ENCODE measurements around the gene MED25. TPM values are rescaled to one million over a fixed set of nuclear protein-coding genes. Genes with fewer than 3 reads are reported as not detected.

MED25 gene
- total RNA-seq, 4 donors from 2014 or later, result 16.9 to 27.7 (median 23.9) TPM

DNA sequence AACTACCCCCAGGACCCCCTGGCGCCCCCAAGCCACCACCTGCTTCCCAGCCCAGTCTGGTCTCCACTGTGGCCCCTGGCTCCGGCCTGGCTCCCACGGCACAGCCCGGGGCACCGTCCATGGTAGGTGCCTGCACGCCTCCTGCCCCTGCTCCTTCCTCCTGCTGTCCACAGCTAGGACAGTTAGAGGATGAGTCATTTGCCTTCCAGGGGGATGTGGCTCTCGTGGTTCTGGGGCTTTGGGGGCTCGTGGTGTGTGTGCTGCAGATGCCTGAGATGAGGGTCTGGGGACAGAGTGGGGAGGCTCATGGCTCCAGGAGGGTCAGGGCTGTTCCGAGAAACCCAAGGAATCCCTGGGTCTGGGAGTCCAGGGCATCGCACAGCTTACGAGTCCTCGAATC, 12.7 kb downstream of the MED25 start:
- intact Hi-C loops (cut with DNase I), result no loop called here
- no peak for DNase-seq
- Histone ChIP-seq H3K27me3 (no peaks in the 10 kb centered on the region), H3K27ac (no peak overlapping the region), H3K4me3 (no peak overlapping the region), H3K9me3 (no peaks in the 10 kb centered on the region), H3K36me3 (peaks cover 29 to 97% (median 59%) of the 10 kb centered on the region in 3 donors), H3K4me1 (no peaks in the 10 kb centered on the region)
- TF ChIP-seq POLR2A (IDR thresholded peaks at IDR 0.05), result no peak
- TF ChIP-seq, protein P1, sequence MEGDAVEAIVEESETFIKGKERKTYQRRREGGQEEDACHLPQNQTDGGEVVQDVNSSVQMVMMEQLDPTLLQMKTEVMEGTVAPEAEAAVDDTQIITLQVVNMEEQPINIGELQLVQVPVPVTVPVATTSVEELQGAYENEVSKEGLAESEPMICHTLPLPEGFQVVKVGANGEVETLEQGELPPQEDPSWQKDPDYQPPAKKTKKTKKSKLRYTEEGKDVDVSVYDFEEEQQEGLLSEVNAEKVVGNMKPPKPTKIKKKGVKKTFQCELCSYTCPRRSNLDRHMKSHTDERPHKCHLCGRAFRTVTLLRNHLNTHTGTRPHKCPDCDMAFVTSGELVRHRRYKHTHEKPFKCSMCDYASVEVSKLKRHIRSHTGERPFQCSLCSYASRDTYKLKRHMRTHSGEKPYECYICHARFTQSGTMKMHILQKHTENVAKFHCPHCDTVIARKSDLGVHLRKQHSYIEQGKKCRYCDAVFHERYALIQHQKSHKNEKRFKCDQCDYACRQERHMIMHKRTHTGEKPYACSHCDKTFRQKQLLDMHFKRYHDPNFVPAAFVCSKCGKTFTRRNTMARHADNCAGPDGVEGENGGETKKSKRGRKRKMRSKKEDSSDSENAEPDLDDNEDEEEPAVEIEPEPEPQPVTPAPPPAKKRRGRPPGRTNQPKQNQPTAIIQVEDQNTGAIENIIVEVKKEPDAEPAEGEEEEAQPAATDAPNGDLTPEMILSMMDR (IDR thresholded peaks at IDR 0.05), result no peak
- WGBS, 2 donors, result 93% methylated on average over 3 to 5 of the region's 12 CpGs

DNA sequence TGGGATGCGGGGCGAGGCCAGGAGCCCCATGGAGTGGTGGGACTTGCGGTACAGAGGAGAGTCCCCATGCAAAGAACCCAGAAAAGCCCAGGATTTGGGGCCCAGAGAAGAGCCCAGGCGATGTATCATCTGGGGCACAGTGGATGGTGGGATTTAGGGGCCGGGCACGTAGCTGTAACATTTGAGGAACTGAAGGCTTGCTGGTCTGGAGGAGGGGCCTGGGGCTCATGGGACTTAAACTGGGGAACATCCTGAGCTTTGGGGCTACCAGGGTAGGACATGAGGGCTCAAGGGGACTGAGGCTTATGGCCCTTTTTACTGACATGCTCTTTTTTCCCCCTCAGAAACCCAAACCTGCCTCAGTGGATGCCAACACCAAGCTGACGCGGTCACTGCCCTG, 13.5 kb downstream of the MED25 start:
- intact Hi-C loops (cut with DNase I), result no loop called here
- Histone ChIP-seq H3K4me3 (no peak overlapping the region), H3K27ac (peak overlapping the region in 1 of 4 donors; percentile 39), H3K27me3 (no peaks in the 10 kb centered on the region), H3K4me1 (no peaks in the 10 kb centered on the region), H3K36me3 (peaks cover 36 to 97% (median 66%) of the 10 kb centered on the region in 3 donors), H3K9me3 (no peaks in the 10 kb centered on the region)
- 87 to 88% methylated on average over 5 of the region's 8 CpGs for WGBS, 2 donors
- no peak for DNase-seq
- TF ChIP-seq, protein P1 (IDR thresholded peaks at IDR 0.05), result no peak
- TF ChIP-seq POLR2A (IDR thresholded peaks at IDR 0.05), result no peak

DNA sequence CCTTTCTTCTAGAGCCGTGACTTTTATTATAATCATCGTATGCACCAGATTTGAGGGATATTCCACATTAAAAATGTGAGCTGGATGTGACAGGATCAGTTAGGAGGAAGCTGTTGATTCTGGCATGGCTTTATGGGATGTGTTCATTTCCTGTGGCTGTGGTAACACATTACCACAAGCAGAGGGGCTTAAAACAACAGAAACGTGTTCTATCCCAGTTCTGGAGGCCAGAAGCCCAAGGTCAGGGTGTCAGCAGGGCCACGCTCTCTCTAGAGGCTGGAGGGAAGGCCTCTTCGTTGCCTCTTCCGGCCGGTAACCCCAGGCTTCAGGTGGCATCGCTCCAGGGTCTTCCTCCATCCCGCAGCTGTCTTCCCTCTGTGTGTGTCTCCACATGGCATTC, 14.5 kb downstream of the MED25 start:
- intact Hi-C loops (cut with DNase I), result no loop called here
- no peak for DNase-seq
- Histone ChIP-seq H3K27me3 (no peaks in the 10 kb centered on the region), H3K9me3 (no peaks in the 10 kb centered on the region), H3K27ac (peak overlapping the region in 1 of 4 donors; percentile 39), H3K4me1 (no peaks in the 10 kb centered on the region), H3K4me3 (no peak overlapping the region), H3K36me3 (peaks cover 36 to 97% (median 69%) of the 10 kb centered on the region in 3 donors)
- WGBS, 2 donors, result 57 to 75% methylated on average over 9 of the region's 9 CpGs
- TF ChIP-seq POLR2A (IDR thresholded peaks at IDR 0.05), result no peak
- TF ChIP-seq, protein P1 (IDR thresholded peaks at IDR 0.05), result no peak

DNA sequence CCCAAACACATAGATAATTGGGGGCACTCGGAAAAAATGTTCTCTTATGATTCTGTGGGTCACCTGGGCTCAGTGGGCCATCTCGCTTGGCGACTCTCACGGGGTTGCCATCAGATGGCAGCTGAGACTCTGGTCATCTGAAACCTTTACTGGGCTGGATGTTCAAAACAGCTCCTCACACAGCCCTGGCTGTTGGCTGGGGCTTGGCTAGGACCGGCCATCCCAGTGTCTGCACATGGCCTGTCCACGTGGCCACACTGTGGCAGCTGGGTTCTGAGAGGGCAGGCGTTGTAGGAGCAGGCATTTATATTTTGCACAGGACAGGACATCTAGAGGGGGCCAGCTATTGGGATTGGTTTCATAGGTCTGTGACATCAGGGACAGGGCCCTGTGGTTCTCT, 15.5 kb downstream of the MED25 start:
- no peak for DNase-seq
- intact Hi-C loops (cut with DNase I), result no loop called here
- Histone ChIP-seq H3K27me3 (no peaks in the 10 kb centered on the region), H3K36me3 (peaks cover 36 to 100% (median 64%) of the 10 kb centered on the region in 3 donors), H3K27ac (no peak overlapping the region), H3K4me3 (no peak overlapping the region), H3K4me1 (no peaks in the 10 kb centered on the region), H3K9me3 (no peaks in the 10 kb centered on the region)
- TF ChIP-seq, protein P1 (IDR thresholded peaks at IDR 0.05), result no peak
- WGBS, 2 donors, result 80 to 91% methylated on average over 1 to 4 of the region's 7 CpGs

DNA sequence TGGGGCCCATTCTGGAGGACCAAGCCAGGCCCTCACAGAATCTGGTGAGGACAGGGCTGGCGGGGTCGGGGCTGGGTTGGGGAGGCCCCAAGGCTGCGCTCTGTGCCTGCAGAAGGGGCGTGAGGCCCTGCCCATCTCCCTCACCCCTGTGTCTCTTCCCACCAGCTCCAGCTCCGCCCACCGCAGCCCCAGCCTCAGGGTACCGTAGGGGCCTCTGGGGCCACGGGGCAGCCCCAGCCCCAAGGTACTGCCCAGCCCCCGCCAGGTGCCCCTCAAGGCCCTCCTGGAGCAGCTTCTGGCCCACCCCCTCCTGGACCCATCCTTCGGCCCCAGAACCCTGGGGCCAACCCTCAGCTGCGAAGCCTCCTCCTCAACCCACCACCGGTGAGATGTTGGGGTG, 17.5 kb downstream of the MED25 start:
- Histone ChIP-seq H3K4me1 (no peaks in the 10 kb centered on the region), H3K4me3 (no peak overlapping the region), H3K36me3 (peaks cover 35 to 100% (median 62%) of the 10 kb centered on the region in 3 donors), H3K27me3 (no peaks in the 10 kb centered on the region), H3K9me3 (no peaks in the 10 kb centered on the region), H3K27ac (no peak overlapping the region)
- TF ChIP-seq POLR2A (IDR thresholded peaks at IDR 0.05), result no peak
- TF ChIP-seq, protein P1 (IDR thresholded peaks at IDR 0.05), result no peak
- no peak for DNase-seq
- no CpG with 5 or more reads among the region's 12 CpGs for WGBS, 2 donors
- intact Hi-C loops (cut with DNase I), result no loop called here
